ENCODE data around the gene MBLAC1.

Gene MBLAC1

DNA sequence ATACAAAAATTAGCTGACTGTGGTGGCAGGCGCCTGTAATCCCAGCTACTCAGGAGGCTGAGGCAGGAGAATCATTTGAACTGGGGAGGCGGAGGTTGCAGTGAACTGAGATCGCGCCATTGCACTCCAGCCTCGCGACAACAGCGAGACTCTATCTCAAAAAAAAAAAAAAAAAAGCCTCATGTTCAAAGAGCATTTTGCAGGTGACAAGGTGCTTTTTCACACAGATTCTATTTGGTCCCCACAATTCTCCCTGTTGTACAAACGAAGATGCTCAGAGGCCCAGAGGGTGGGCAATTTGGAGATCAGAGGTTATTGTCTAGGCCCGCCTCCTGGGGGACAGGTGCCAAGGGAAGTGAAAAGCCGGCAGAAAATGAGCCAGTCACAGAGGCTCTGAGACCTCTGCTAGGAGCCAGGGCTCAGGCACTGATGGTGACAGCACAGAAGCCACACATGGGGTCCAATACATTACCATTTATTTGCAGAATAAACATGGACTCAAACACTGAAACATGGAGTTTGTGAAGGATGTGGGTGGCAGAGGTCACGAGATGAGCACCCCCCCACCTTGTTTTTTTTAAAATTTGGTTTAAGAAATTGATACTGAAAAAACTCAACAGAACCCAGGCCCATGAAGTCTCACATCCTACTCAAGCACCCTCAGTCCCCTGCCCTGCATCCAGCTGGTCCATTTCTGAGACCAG lies 42.5 kb downstream of the MBLAC1 start:
- Mint-ChIP-seq H3K27me3 (ENCODE audit: low read depth) (peaks cover 43% of the 10 kb centered on the region), H3K9me3 (no peaks in the 10 kb centered on the region), H3K4me3 (peak overlapping the region; percentile 81 to 88 (median 82)), H3K36me3 (ENCODE audit: low read depth) (peaks cover 13% of the 10 kb centered on the region), H3K4me1 (peaks cover 38% of the 10 kb centered on the region), H3K27ac (peak overlapping the region; percentile 92 to 96 (median 95))
- TF ChIP-seq, protein P1, sequence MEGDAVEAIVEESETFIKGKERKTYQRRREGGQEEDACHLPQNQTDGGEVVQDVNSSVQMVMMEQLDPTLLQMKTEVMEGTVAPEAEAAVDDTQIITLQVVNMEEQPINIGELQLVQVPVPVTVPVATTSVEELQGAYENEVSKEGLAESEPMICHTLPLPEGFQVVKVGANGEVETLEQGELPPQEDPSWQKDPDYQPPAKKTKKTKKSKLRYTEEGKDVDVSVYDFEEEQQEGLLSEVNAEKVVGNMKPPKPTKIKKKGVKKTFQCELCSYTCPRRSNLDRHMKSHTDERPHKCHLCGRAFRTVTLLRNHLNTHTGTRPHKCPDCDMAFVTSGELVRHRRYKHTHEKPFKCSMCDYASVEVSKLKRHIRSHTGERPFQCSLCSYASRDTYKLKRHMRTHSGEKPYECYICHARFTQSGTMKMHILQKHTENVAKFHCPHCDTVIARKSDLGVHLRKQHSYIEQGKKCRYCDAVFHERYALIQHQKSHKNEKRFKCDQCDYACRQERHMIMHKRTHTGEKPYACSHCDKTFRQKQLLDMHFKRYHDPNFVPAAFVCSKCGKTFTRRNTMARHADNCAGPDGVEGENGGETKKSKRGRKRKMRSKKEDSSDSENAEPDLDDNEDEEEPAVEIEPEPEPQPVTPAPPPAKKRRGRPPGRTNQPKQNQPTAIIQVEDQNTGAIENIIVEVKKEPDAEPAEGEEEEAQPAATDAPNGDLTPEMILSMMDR (IDR thresholded peaks at IDR 0.05; ENCODE audit: unreplicated experiment in 3 of 3) = no peak

DNA sequence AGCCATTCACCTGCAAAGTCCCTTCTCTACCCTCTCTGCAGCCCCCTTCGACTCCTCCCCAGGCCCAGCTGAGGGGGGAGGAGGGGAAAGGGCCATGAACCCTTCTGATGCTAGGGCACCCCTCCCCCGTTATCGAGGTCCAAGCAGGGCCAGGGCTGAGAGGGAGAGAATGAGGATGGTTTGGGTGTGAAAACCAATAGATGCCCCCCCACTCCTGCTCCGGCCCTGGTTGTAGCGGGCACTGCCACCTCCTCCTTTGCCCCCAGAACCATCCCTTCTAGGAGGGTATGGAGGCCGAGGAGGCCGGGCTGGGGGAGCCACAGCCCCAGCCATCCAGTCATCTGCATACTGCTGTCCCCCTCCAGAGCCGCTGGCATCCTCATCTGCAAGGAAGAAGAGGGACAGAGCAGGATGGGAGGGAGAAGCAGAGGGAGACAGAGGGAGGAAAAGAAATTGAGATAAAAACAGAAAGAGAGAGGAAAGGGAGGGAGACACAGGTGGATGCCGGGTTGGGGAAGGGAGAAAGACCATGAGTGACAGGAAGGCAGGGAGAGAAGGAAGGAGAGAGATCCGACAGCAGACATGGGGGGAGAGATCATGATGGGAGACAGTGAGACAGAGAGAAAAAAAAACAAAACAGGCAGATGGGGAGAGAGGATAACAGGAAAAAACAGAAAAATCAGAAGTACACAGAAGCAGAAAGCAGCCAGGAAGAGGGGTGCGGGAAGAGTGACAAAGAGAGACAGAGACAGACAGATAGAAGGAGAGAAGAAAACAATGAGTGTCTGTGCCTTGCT lies 43.5 kb downstream of the MBLAC1 start:
- TF ChIP-seq, protein P1 (IDR thresholded peaks at IDR 0.05; ENCODE audit: unreplicated experiment in 3 of 3) = no peak
- peak overlapping the region; percentile 17 to 75 (median 23) for H3K27ac Mint-ChIP-seq
- H3K36me3 Mint-ChIP-seq (ENCODE audit: low read depth) = peaks cover 13% of the 10 kb centered on the region
- H3K27me3 Mint-ChIP-seq (ENCODE audit: low read depth) = peaks cover 43% of the 10 kb centered on the region
- H3K4me1 Mint-ChIP-seq = peaks cover 38% of the 10 kb centered on the region
- H3K9me3 Mint-ChIP-seq = no peaks in the 10 kb centered on the region
- H3K4me3 Mint-ChIP-seq = peak overlapping the region; percentile 71 to 79 (median 71)

- H3K27me3 Mint-ChIP-seq (ENCODE audit: low read depth) = peaks cover 39% of the 10 kb centered on the region
- no peaks in the 10 kb centered on the region for H3K9me3 Mint-ChIP-seq
- TF ChIP-seq, protein P1 (IDR thresholded peaks at IDR 0.05; ENCODE audit: unreplicated experiment in 3 of 3) = no peak
- H3K4me1 Mint-ChIP-seq = peaks cover 39% of the 10 kb centered on the region
- peaks cover 13% of the 10 kb centered on the region for H3K36me3 Mint-ChIP-seq (ENCODE audit: low read depth)
- peak overlapping the region in 2 of 3 experiments; percentile 23 to 75 for H3K27ac Mint-ChIP-seq
- peak overlapping the region; percentile 71 to 79 (median 71) for H3K4me3 Mint-ChIP-seq
Measured at GRCh38 chr7:100171087-100171681, 44.4 kb downstream of the MBLAC1 start.

GRCh38 chr7:100171840-100172239 lies 45.1 kb downstream of the MBLAC1 start:
- Mint-ChIP-seq H3K9me3 (no peaks in the 10 kb centered on the region), H3K4me3 (peak overlapping the region; percentile 74 to 84 (median 77))

GRCh38 chr7:100173806-100174495 lies 47.2 kb downstream of the MBLAC1 start:
- Mint-ChIP-seq H3K36me3 (ENCODE audit: low read depth) (peaks cover 13% of the 10 kb centered on the region), H3K27me3 (ENCODE audit: low read depth) (peaks cover 23% of the 10 kb centered on the region), H3K9me3 (no peaks in the 10 kb centered on the region), H3K4me1 (peaks cover 12% of the 10 kb centered on the region), H3K27ac (no peak overlapping the region), H3K4me3 (peak overlapping the region; percentile 12 to 61 (median 46))
- TF ChIP-seq, protein P1 (IDR thresholded peaks at IDR 0.05; ENCODE audit: unreplicated experiment in 3 of 3) = no peak

More at GRCh38 chr7:100171840-100172239, 45.1 kb downstream of the MBLAC1 start:
- peaks cover 37% of the 10 kb centered on the region for H3K27me3 Mint-ChIP-seq (ENCODE audit: low read depth)
- peak overlapping the region in 1 of 3 experiments; percentile 42 for H3K27ac Mint-ChIP-seq
- peaks cover 13% of the 10 kb centered on the region for H3K36me3 Mint-ChIP-seq (ENCODE audit: low read depth)
- TF ChIP-seq, protein P1 (IDR thresholded peaks at IDR 0.05; ENCODE audit: unreplicated experiment in 3 of 3) = no peak
- peaks cover 33% of the 10 kb centered on the region for H3K4me1 Mint-ChIP-seq

All from nephron (organoid).